Uterus (tissue), 4 donors: Measurements from ENCODE around the gene SSBP2. TPM values are rescaled to one million over a fixed set of nuclear protein-coding genes. Genes with fewer than 3 reads are reported as not detected.
A peak's percentile ranks its signal among the peaks of the same experiment; 100 is the strongest.

ENCODE experiments used
- DNase-seq, 2 donors: peaks; one replicate each; pipeline ENCODE4 v3.0.0-alpha.2; 2019 to 2020
- H3K27ac ChIP-seq, 2 donors: fragments of 200-600 bp; sonication (generic); 1 replicate in 1 of 2; 2 replicates in 1 of 2; pipeline ENCODE4 v1.5.1; 2016 to 2018
- H3K27me3 ChIP-seq, 2 donors: fragments of 200-600 bp; sonication (generic); one replicate each; pipeline ENCODE4 v1.5.1; 2018 to 2019; ENCODE audit warnings: control low read depth in 1 of 2
- H3K36me3 ChIP-seq, 2 donors: fragments of 200-600 bp; sonication (generic); one replicate each; pipeline ENCODE4 v1.5.1; 2019; ENCODE audit warnings: control low read depth in 1 of 2
- H3K4me1 ChIP-seq, 2 donors: fragments of 200-600 bp; sonication (generic); one replicate each; pipeline ENCODE4 v1.5.1; 2018 to 2019; ENCODE audit warnings: control low read depth in 1 of 2
- H3K4me3 ChIP-seq, 2 donors: fragments of 200-600 bp; sonication (generic); 1 replicate in 1 of 2; 2 replicates in 1 of 2; pipeline ENCODE4 v1.5.1; 2018 to 2019; ENCODE audit warnings: mild to moderate bottlenecking in 1 of 2
- H3K9me3 ChIP-seq, 2 donors: fragments of 200-600 bp; sonication (generic); one replicate each; pipeline ENCODE4 v1.5.1; 2019; ENCODE audit warnings: control low read depth in 1 of 2
- POLR2A ChIP-seq, 2 donors: fragments of 450-650 bp; IDR thresholded peaks; one replicate each; pipeline ENCODE4 v1.6.1; 2016; ENCODE audit warnings: antibody characterized with exemption in 2 of 2, mild to moderate bottlenecking in 1 of 2, moderate library complexity in 1 of 2
- intact Hi-C: fragments of 100-400 bp; cut with DNase I; formaldehyde crosslinking; loops from one replicate; pipeline ENCODE4 v1.15.1; 2023; ENCODE audit warnings: low total_unique reads
- total RNA-seq, 4 donors: library from RNA; depleted of rRNA in 3 of 4; stranded (reverse); fragments of >200 nt in 3 of 4; gene quantifications; one replicate each; pipeline versions ENCODE4 v1.1.0 to v1.2.4, GENCODE V29; 2014 to 2023
- TF ChIP-seq, protein P1 (sequence below), 4 experiments: fragments of 200-600 bp in 2 of 4; fragments of 450-650 bp in 2 of 4; sonication (generic) in 2 of 4; IDR thresholded peaks; one replicate each; pipeline ENCODE4 v1.5.1; 2016 to 2019; ENCODE audit warnings: antibody characterized with exemption in 4 of 4, mild to moderate bottlenecking in 2 of 4, moderate library complexity in 1 of 4
- donor health status: DM: yes; HTN: yes; CAD: no.

The SSBP2 gene
- total RNA-seq, 4 donors from 2014 or later: 22.0 to 204 (median 90.9) TPM

DNA sequence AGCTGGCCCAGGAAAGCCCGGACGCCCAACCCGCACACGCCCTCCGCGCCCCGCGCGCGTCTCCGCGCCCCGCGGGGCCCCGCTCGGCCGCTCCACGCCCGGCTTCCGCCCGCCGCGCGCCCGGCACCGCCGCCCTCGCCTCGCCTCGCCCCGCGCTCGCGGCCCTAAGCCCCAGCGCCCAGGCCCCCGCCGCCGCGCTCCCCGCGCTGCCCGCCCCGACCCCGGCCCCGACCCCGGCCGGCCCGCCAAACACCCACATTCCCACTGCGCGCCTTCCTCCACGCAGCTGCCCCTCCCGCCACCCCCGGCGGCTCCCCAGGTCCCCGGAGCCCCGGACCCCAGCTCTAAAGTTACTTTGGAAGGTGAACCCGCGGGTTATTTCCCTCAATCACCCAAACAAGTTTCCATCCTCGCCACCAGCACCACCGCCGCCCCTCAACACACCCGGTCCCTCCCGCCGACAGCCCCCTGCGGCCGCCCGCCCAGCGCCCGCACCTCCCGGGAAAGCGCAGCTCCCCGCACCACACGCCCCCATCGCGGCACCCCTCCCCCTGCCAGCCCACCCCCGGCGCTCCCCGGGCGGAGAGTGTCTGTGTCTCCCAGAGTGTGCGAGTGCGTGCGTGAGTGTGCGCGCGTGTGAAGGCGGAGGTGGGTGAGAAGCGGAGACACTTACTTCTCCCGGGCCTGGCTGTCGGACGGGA is 439 bp downstream of the SSBP2 start:
- no peaks in the 10 kb centered on the region for H3K9me3 ChIP-seq
- H3K4me3 ChIP-seq: peak overlapping the region; percentile 68 to 87
- no peaks in the 10 kb centered on the region for H3K27me3 ChIP-seq
- no peaks in the 10 kb centered on the region for H3K36me3 ChIP-seq
- peak overlapping the region; percentile 97 to 99 for H3K27ac ChIP-seq
- no peak for TF ChIP-seq POLR2A (IDR thresholded peaks at IDR 0.05)
- TF ChIP-seq, protein P1, sequence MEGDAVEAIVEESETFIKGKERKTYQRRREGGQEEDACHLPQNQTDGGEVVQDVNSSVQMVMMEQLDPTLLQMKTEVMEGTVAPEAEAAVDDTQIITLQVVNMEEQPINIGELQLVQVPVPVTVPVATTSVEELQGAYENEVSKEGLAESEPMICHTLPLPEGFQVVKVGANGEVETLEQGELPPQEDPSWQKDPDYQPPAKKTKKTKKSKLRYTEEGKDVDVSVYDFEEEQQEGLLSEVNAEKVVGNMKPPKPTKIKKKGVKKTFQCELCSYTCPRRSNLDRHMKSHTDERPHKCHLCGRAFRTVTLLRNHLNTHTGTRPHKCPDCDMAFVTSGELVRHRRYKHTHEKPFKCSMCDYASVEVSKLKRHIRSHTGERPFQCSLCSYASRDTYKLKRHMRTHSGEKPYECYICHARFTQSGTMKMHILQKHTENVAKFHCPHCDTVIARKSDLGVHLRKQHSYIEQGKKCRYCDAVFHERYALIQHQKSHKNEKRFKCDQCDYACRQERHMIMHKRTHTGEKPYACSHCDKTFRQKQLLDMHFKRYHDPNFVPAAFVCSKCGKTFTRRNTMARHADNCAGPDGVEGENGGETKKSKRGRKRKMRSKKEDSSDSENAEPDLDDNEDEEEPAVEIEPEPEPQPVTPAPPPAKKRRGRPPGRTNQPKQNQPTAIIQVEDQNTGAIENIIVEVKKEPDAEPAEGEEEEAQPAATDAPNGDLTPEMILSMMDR (IDR thresholded peaks at IDR 0.05): no peak
- no peak for DNase-seq
- intact Hi-C loops: loop anchor here (1.0 to 5.0 kb wide), 2 partner anchors 37 to 101 kb away; no protein-coding TSS in a partner anchor
- H3K4me1 ChIP-seq: peaks cover 0 to 17% of the 10 kb centered on the region in 2 donors

DNA sequence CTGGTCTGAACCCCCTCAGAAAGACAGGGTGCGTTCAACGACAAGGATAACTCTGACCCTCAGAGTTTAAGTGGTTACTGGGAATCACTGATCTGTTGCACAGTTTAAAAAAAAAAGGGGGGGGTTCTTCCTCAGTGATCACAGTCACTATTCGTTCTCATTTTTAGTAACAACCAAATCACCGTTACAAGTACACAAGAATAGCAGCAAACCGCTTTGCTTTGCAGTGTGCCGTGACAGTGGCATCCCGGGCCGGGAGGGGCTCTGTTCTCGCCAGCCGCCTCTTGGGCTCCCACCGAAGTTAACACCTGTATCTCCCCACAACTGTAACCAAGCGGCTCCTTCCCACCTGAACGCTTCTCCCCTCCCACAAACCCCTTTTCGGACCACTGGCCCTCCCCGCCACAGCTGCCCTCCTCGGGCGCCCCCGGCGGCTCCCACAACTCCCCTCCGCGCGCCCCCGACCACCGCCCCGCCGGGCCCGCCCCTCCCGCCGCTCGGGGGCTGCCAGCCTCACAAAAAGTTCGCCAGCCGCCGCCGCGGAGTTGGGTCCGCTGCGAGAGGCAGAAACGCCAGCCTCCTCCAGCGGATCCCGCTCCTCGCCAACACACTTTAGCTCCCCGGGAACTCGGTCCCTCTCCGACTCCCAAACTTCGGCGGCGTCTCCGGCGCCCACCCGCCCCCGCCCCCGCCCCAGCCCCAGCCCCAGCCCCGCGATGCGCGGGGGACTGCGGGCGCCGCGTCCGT is 1.2 kb downstream of the SSBP2 start:
- intact Hi-C loops: loop anchor here (5.0 kb wide), 1 partner anchor 38 kb away; no protein-coding TSS in a partner anchor
- H3K4me3 ChIP-seq: peak overlapping the region; percentile 52 to 87
- no peaks in the 10 kb centered on the region for H3K36me3 ChIP-seq
- peaks cover 0 to 13% of the 10 kb centered on the region in 2 donors for H3K4me1 ChIP-seq
- no peak for TF ChIP-seq POLR2A (IDR thresholded peaks at IDR 0.05)
- TF ChIP-seq, protein P1 (IDR thresholded peaks at IDR 0.05): no peak
- H3K9me3 ChIP-seq: no peaks in the 10 kb centered on the region
- H3K27ac ChIP-seq: peak overlapping the region; percentile 97 to 99
- peak; percentile 28 to 51 for DNase-seq
- no peaks in the 10 kb centered on the region for H3K27me3 ChIP-seq

DNA sequence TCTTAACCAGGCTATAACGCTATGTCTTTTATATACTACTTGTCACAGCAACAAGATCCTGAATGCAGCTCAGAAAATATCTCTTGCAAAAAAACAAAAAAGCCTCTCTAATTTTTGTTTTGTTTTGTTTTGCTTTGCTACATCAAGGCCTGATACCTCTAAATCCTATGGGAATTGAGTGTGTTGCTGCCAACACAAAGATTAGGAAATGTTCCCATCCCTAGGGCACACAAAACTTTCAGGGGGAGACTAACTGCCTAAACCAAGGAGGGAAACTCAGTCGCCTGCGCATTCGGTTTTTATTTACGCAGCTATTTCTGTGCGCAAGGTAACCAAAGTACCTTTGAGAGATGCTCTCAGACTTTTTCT is 1.7 kb downstream of the SSBP2 start:
- Histone ChIP-seq H3K4me3 (peak overlapping the region; percentile 52 to 87), H3K4me1 (peaks cover 0 to 13% of the 10 kb centered on the region in 2 donors), H3K9me3 (no peaks in the 10 kb centered on the region), H3K27ac (peak overlapping the region; percentile 97 to 99), H3K27me3 (no peaks in the 10 kb centered on the region), H3K36me3 (no peaks in the 10 kb centered on the region)
- DNase-seq: no peak
- intact Hi-C loops: no loop called here
- no peak for TF ChIP-seq POLR2A (IDR thresholded peaks at IDR 0.05)
- TF ChIP-seq, protein P1 (IDR thresholded peaks at IDR 0.05): no peak

DNA sequence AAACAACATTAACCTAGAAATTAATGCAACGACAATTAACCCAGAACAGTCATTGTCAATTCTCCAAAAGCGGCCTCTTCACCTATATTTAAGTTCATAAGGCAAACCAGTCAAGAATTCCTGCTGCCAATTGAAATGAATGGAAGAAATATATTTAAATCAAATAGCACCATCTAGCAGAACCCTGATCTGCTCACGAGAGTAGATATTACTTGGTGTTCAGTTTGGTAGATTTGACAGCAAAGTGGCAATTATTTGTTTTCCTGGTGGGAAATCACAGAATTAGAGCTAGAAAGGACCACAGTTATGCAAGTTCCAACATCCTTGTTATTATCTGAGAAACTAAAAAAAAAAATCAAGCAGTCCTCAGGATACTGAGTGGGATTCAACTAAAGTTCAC is 2.3 kb downstream of the SSBP2 start:
- Histone ChIP-seq H3K4me3 (no peak overlapping the region), H3K27ac (peak overlapping the region; percentile 97 to 99), H3K27me3 (no peaks in the 10 kb centered on the region), H3K36me3 (no peaks in the 10 kb centered on the region), H3K9me3 (no peaks in the 10 kb centered on the region), H3K4me1 (peaks cover 0 to 13% of the 10 kb centered on the region in 2 donors)
- TF ChIP-seq, protein P1 (IDR thresholded peaks at IDR 0.05): no peak
- TF ChIP-seq POLR2A (IDR thresholded peaks at IDR 0.05): no peak
- no peak for DNase-seq
- intact Hi-C loops: no loop called here

DNA sequence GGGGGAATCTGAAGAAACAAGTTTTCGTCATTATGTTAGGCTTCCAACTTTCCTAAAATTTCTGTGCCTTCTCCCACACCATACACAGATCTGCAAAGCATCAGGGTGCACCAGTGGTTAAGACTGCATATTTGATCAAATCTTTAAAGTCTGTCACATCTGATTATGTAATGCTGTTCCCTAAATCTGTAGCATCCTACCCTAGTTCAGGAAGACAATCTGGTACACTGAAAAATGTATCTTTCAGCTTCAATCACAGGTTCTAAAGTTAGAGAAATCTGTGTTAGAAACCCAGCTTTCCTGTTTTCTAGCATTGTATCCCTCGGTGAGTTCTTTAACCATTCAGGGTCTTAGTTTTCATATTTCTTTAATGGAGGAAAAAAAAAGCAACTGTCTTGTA is 3.9 kb downstream of the SSBP2 start:
- no peak for DNase-seq
- no peaks in the 10 kb centered on the region for H3K36me3 ChIP-seq
- intact Hi-C loops: no loop called here
- H3K4me1 ChIP-seq: peaks cover 0 to 13% of the 10 kb centered on the region in 2 donors
- no peaks in the 10 kb centered on the region for H3K27me3 ChIP-seq
- no peaks in the 10 kb centered on the region for H3K9me3 ChIP-seq
- no peak overlapping the region for H3K4me3 ChIP-seq
- H3K27ac ChIP-seq: peak overlapping the region in 1 of 2 donors; percentile 5
- TF ChIP-seq POLR2A (IDR thresholded peaks at IDR 0.05): no peak
- TF ChIP-seq, protein P1 (IDR thresholded peaks at IDR 0.05): no peak
